GM12891 (cell line): ENCODE measurements around the gene ARHGEF18.

ENCODE experiments used
- PAX5 ChIP-seq: IDR thresholded peaks from 2 replicates; pipeline ENCODE4 v1.6.1; 2011; ENCODE audit warnings: low read length, moderate library complexity, mild to moderate bottlenecking; ENCODE audit not compliant: insufficient read depth, severe bottlenecking
- POLR2A ChIP-seq: IDR thresholded peaks from 2 replicates; pipeline ENCODE4 v1.6.1; 2011; ENCODE audit warnings: low read depth, low read length, control low read depth
- POLR2AphosphoS5 ChIP-seq: IDR thresholded peaks from 2 replicates; pipeline ENCODE4 v1.6.1; 2011; ENCODE audit warnings: low read depth, low read length, control low read depth
- SPI1 ChIP-seq: IDR thresholded peaks from 2 replicates; pipeline ENCODE4 v1.6.1; 2011; ENCODE audit warnings: low read depth, low read length, control low read depth
- TAF1 ChIP-seq: IDR thresholded peaks from 2 replicates; pipeline ENCODE4 v1.6.1; 2011; ENCODE audit warnings: low read depth, low read length, control low read depth

- TF ChIP-seq POLR2A (no peak), POLR2AphosphoS5 (no peak), TAF1 (no peak), SPI1 (no peak), PAX5 (no peak)
These were observed 35.9 kb upstream of the ARHGEF18 start for GRCh38 chr19:7312816-7313215.
